Urinary bladder (tissue), 4 donors: ENCODE results near the gene PLAGL1. TPM values are rescaled to one million over a fixed set of nuclear protein-coding genes. Genes with fewer than 3 reads are reported as not detected.
A peak's percentile ranks its signal among the peaks of the same experiment; 100 is the strongest.

Experiments used
- DNase-seq: peaks from one replicate; pipeline ENCODE4 v3.0.0-alpha.2; 2015; ENCODE audit errors: extremely low spot score
- H3K27ac ChIP-seq: one replicate; pipeline ENCODE4 v1.5.1; 2013; ENCODE audit warnings: low read depth, mild to moderate bottlenecking, moderate library complexity
- H3K36me3 ChIP-seq: one replicate; pipeline ENCODE4 v1.6.1; 2013; ENCODE audit warnings: mild to moderate bottlenecking, moderate library complexity; ENCODE audit not compliant: insufficient read depth
- H3K4me1 ChIP-seq: one replicate; pipeline ENCODE4 v1.6.1; 2013; ENCODE audit warnings: mild to moderate bottlenecking, moderate library complexity; ENCODE audit not compliant: insufficient read depth
- H3K4me3 ChIP-seq: one replicate; pipeline ENCODE4 v1.5.1; 2013; ENCODE audit warnings: low read depth, low read length
- WGBS: extraction: QIAGEN DNeasy Blood & Tissue Kit; methylation state at CpG from one replicate; pipeline ENCODE4 v1.1.7; 2013; 5-methylcytosine and 5-hydroxymethylcytosine counted together
- polyA plus RNA-seq: library from polyadenylated mRNA; stranded (reverse); fragments of 200-250 nt; gene quantifications from one replicate; pipeline ENCODE4 v1.2.3, GENCODE V29; 2013
- total RNA-seq: library from RNA; depleted of rRNA; stranded (reverse); fragments of >200 nt; gene quantifications from one replicate; pipeline ENCODE4 v1.2.3, GENCODE V29; 2014
- donor health status: healthy with polysubstance abuse.
- donor health status: healthy.

PLAGL1 gene
- total and polyA plus RNA-seq, 2 donors, result 43.2 to 131 TPM

DNA sequence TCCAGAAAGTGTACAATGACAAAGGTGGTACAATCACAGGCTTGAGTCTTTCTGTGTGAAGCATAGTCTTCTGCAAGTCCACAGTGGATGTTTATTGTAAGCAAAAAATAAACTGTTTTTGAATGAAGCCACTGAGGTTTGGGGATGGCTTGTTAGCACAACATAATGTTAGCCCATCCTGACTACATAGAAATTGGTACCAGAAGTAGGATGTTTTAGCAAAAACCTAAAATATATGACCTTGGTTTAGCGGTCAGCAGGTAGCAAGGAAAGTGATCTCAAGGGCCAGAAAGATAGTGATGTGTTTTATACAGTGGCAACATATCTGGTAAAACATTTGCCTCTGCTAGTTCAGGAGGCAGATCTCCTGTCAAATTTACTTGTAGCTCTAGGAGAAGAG lies 15.8 kb downstream of the PLAGL1 start:
- H3K4me1 ChIP-seq, result no peaks in the 10 kb centered on the region
- peak overlapping the region; percentile 5 for H3K27ac ChIP-seq
- H3K36me3 ChIP-seq, result no peaks in the 10 kb centered on the region
- no peak for DNase-seq
- H3K4me3 ChIP-seq, result no peak overlapping the region
- 100% methylated on average over 1 of the region's 1 CpG for WGBS

DNA sequence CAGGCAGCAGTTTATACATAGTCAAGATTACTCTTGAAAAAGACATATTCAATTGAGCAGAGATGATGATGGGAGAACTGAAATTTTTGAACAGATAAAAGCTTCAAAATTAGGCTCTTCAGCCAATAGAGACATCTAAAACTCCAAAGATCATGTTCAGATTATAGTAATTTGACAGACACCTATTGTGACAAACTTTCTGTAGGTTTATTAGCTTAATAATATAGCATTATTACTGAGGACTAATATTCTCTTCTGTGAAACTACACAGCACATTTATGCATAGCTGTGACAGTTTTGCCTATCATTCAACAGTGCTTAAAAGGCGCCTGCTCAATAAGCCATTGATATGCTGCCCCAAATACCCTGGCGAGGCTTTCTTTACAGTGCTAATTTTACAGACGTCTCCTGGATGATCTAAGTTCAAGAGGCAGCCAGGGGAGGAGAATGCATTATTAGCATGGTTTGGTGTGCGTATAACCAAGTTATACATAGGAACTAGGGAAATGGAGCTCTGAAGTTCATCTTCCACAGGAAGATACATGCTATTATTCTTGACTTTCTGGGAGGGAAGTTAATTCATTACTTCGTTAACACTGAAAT lies 21.5 kb downstream of the PLAGL1 start:
- 77% methylated on average over 5 of the region's 5 CpGs for WGBS
- H3K4me1 ChIP-seq, result no peaks in the 10 kb centered on the region
- no peak overlapping the region for H3K27ac ChIP-seq
- H3K4me3 ChIP-seq, result no peak overlapping the region
- DNase-seq, result no peak
- H3K36me3 ChIP-seq, result no peaks in the 10 kb centered on the region

DNA sequence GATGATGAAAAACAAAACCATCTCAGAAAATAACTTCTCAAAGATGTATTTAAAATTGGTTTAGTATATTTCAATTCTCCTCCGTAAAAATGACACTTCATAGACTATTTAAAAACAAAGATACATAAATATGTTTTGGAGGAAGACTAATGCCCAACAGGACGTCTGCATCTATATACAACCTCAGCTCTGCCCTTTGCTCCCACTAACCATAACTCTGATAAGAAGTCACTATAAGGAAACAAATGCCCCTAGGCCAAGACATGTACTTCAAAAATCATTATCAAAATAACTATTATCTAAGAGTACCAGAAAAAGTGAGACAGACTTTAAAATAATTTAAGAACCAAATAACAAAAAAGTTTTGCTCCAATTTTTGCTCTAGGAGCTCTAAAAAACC lies 23.4 kb downstream of the PLAGL1 start:
- no peak overlapping the region for H3K4me3 ChIP-seq
- 65% methylated on average over 2 of the region's 2 CpGs for WGBS
- H3K27ac ChIP-seq, result no peak overlapping the region
- H3K4me1 ChIP-seq, result no peaks in the 10 kb centered on the region
- H3K36me3 ChIP-seq, result no peaks in the 10 kb centered on the region
- no peak for DNase-seq

DNA sequence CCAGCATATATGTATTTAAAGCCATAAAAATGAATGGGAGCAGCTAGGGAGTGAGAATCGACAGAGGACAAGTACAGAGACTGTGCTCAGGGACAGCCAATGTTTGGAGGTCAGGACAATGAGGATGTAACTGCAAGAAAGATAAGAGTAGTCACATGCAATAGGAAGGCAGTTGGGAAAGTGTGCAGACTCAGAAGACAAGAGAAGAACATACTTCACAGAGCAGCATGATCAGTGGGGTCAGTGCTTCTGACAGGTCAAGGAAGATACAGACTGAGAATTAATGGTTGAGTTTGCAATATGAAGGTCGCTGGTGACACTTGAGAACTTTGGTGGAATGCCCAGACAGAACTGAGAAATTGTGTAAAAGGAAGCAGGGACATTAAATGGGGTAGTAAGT lies 25.1 kb downstream of the PLAGL1 start:
- WGBS, result 83% methylated on average over 2 of the region's 2 CpGs
- no peak overlapping the region for H3K4me3 ChIP-seq
- H3K4me1 ChIP-seq, result no peaks in the 10 kb centered on the region
- H3K27ac ChIP-seq, result no peak overlapping the region
- no peak for DNase-seq
- no peaks in the 10 kb centered on the region for H3K36me3 ChIP-seq

DNA sequence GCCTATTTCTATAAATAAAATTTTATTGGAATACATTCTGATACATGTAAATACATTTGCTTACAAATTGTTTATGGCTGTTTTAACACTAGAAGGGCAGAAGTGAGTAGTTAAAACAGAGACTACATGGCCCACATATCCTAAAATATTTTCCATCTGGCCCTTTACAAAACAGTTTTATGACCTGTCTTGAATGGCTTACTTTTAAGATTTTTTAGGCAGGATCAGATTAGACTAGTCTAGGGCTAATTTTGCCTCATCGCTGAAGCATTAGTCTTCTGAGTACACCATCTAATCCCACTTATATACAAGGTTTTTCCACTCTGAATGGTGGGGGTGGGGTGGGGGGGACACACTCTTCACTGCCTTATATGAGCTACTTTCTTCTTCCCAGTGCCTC lies 27.1 kb downstream of the PLAGL1 start:
- H3K27ac ChIP-seq, result no peak overlapping the region
- no peak overlapping the region for H3K4me3 ChIP-seq
- no peaks in the 10 kb centered on the region for H3K36me3 ChIP-seq
- WGBS, result 44% methylated on average over 1 of the region's 1 CpG
- H3K4me1 ChIP-seq, result no peaks in the 10 kb centered on the region
- DNase-seq, result no peak

DNA sequence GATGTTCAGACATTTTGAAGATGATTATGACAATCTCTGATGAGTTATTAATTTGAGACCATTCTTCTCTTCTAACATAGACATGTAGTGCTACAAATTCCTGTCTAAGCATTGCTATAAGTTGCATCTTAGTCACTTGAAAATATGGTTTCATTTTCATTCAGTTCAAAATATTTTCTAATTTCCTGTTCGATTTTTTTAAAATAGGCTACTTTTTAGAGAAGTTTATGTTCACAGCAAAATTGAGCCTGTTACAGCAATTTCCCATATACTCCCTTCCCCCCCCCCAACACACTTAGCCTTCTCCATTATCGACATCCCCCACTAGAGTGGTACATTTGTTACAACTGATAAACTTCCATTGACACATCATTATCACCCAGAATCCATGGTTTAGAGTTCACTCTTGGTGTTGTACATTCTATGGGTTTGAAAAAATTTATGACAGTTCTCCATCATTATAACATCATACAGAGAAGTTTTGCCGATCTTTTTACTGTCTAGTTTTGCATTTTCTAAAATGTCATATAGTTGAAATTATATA lies 31.2 kb downstream of the PLAGL1 start:
- Histone ChIP-seq H3K27ac (no peak overlapping the region), H3K36me3 (no peaks in the 10 kb centered on the region), H3K4me3 (no peak overlapping the region), H3K4me1 (no peaks in the 10 kb centered on the region)
- no peak for DNase-seq
- WGBS, result 78% methylated on average over 3 of the region's 3 CpGs

DNA sequence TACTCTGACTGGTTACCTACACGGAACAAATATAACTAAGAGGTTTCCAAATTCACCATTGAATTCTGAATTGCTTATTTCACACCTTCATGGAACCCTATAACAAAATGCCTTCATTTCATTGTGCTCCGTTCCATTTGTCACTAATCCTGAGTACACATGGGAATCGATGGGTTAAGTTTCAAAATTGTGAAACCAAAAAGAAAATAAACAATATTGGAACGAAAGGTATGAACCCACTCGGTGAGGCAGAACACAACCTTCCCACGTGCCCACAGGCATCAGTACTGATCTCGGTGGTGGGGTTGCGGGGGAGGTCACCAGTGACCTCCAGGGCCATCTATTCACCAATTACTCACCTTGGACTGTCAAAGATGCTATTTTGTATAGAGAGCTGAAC lies 34.0 kb downstream of the PLAGL1 start:
- Histone ChIP-seq H3K4me3 (no peak overlapping the region), H3K36me3 (no peaks in the 10 kb centered on the region), H3K4me1 (no peaks in the 10 kb centered on the region), H3K27ac (no peak overlapping the region)
- no peak for DNase-seq
- WGBS, result 71% methylated on average over 8 of the region's 8 CpGs

DNA sequence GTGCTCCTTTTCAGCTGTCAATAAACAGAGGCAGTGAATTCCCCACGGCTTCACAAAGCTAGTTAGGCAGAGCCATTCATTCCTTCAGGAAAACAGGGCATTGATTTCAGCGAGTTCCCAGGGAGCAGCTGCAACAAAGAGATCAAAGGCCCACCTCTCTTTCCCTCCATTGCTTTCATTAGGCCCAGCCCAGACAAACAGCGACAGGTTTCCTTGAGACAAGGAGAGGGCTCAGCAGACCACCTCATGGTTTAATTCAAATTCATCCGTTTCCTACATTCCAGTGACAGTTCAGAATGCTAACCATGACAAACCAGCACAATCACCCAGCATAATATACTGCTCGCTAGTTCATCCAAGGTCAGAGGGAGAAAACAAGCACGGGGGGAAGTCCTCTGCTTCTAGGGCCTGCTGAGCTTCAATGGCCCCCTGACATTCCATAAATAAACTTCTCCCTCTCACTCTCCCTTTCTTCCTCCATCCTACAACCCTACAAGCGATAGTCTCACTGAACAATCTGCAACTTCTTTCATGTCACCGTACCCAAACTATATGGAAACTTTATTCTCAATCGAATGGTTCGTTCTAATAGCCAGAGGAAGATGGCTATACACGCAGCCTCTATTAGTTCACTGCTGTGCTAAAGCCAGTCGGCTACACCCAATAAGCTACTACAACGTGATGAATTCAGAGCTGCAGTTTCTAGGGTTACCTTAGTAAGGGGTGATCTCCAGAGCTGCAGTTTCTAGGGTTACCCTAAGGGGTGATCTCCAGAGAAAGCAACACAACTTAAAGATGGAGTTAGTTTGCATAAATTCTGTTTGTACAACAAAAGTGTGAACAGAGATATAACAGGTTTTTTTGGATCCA lies 34.7 kb downstream of the PLAGL1 start:
- DNase-seq, result no peak
- no peak overlapping the region for H3K27ac ChIP-seq
- no peaks in the 10 kb centered on the region for H3K4me1 ChIP-seq
- H3K4me3 ChIP-seq, result no peak overlapping the region
- WGBS, result 67% methylated on average over 13 of the region's 13 CpGs
- no peaks in the 10 kb centered on the region for H3K36me3 ChIP-seq

DNA sequence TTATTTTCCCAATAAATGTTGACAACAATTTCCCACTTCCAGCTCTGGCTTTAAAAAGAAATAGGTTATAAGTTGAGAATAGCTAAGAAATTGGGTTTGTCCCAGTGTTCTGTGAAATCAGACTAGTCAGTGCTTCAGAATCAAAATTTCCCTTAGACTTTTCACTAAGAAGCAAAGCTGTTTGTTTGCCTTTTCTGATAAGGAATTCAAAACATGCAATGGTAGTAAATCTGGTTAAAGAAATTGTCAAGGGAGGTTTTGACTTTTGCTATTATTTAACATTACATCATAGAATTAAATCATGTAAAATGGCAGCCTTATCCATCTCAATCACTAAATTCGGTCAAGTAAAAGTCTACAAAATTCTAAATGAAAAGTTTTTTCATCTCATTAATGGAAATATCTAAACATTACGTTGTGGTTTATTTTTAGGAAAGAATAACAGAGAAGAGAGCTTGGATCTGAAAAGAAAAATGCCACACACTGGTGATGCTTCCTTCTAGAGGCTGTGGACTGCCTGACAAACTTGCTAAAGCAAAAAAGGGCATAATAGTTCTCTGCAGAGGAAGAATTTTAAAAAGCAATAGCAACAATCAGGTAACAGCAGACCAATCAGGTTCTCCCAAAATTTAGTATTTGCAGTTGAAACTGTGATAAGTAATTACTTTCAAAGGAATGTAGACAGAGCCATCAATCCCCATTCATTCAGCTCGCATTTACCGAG lies 36.4 kb downstream of the PLAGL1 start:
- DNase-seq, result no peak
- H3K27ac ChIP-seq, result peak overlapping the region; percentile 38
- 39% methylated on average over 4 of the region's 4 CpGs for WGBS
- no peak overlapping the region for H3K4me3 ChIP-seq
- no peaks in the 10 kb centered on the region for H3K36me3 ChIP-seq
- H3K4me1 ChIP-seq, result no peaks in the 10 kb centered on the region

DNA sequence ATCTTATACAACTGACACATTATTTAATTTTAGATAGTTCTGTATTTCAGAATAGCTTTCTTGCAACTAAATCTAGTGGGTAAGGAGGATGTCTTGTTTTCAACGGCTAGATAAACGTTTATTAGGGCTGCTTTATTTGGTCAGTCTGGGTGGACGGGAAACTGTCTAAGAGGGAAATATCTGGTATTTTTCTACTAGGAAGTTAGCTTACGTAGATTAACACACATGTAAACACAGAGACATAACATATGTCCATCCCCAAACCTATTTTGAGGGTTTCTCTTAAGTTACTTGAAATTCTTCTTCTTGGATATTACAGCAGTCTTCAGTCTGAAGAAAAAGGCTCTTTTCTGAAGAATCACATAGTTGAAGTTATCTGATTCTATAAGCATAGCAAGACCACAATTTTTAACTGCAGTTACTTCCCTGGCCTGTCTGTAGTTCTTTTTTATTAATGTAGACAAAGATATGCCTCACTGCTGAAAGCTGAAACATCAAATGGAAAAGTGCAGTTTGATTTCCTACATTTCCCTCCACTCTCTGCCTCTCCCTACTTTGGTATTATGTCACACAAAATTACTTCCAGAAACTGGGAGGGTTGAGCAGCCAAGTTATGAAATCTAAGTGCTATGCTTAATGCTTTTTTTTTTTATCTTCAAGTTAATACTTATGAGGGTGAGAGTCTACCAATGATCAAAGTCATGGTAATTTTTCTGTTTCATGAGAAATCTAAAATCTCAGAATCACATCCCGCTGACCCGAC lies 37.4 kb downstream of the PLAGL1 start:
- Histone ChIP-seq H3K27ac (no peak overlapping the region), H3K36me3 (no peaks in the 10 kb centered on the region), H3K4me3 (no peak overlapping the region), H3K4me1 (no peaks in the 10 kb centered on the region)
- 48% methylated on average over 6 of the region's 6 CpGs for WGBS
- DNase-seq, result no peak

DNA sequence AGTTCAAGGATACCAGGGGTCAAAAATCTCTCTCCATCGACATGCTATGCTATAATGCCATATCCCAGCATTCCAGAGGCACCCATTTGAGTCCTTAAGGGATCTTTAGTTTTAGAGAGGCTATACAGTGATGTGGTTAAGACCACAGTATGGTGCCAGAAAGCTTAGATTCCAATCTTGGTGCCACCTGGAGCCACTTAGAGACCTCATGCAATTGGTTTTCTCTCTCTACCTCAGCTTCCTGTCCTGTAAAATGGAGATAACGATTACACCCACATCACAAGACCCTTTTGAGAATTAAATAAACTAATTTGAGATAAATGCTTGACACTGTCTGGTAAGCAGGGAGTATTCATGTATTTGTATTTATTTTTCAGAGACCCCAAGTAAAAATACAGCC lies 39.0 kb downstream of the PLAGL1 start:
- Histone ChIP-seq H3K36me3 (no peaks in the 10 kb centered on the region), H3K4me1 (no peaks in the 10 kb centered on the region), H3K4me3 (no peak overlapping the region), H3K27ac (no peak overlapping the region)
- 65% methylated on average over 2 of the region's 2 CpGs for WGBS
- DNase-seq, result no peak

DNA sequence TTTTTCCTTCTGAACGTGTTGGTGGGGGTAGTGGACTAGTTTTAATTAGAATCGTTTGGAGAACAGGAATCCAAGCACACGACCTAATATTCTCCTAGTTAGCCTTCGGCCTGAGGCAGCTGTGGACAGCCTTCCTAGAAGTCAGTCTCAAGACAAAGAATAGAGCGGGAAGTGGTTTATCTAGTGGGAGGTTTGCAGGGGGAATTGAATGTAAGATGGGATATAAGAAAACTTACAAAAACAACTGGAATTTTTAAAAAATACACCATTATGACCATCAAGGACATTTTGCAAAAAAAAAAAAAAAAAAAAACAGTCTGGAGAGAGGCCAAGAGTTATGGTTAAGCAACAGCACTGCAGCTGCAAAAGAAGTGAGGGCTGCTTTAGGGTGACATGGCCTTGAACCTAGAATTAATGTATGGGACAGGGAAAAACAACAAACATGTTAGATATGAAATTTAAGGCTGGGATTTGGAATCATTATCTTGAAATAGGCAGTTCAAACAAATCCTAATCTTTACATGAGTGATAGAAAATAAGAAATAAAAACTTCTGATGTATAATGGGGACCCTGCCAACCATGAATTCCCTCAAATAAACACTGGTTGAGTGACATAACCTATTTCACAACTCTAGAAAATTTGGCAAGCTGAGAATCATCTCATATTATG lies 40.2 kb downstream of the PLAGL1 start:
- 68% methylated on average over 5 of the region's 5 CpGs for WGBS

DNA sequence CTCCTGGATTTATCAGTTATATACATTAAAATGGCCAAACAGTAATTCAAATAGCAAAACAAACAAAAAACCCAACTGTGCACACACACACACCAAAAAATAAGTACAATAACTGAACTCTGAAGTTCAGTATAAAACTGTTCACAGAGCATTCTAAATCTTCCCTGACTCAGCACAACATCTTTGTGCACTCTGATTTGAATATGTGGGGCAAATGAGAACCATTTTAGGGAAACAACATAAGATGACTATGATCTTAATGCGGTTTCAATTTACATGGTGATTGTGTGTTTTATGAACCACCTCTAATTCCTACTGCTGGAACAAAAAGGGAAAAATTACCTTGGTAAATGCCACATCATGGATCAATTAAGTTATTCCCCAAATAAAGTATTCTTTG lies 41.7 kb downstream of the PLAGL1 start:
- no peak for DNase-seq
- Histone ChIP-seq H3K27ac (no peak overlapping the region), H3K36me3 (no peaks in the 10 kb centered on the region), H3K4me3 (no peak overlapping the region), H3K4me1 (no peaks in the 10 kb centered on the region)
- 97% methylated on average over 1 of the region's 1 CpG for WGBS

More for the DNA sequence above, 40.2 kb downstream of the PLAGL1 start:
- no peaks in the 10 kb centered on the region for H3K4me1 ChIP-seq
- no peak overlapping the region for H3K4me3 ChIP-seq
- H3K36me3 ChIP-seq, result no peaks in the 10 kb centered on the region
- no peak overlapping the region for H3K27ac ChIP-seq
- no peak for DNase-seq
